Bronchial epithelial cell (primary cell): ENCODE results near the gene CDKN2B. TPM values are rescaled to one million over a fixed set of nuclear protein-coding genes. Genes with fewer than 3 reads are reported as not detected.

Experiments used
- DNase-seq: peaks from one replicate; pipeline ENCODE4 v3.0.0-alpha.2; 2010; ENCODE audit warnings: low read depth
- FAIRE-seq: peaks from 2 replicates; lab custom pipeline; 2011; peaks lifted over from hg19 to GRCh38; lab: Jason Lieb, UNC
- H3K27me3 ChIP-seq: 2 replicates; pipeline ENCODE4 v1.5.1; 2011; ENCODE audit warnings: low read length; ENCODE audit not compliant: control insufficient read depth, insufficient read depth
- H3K36me3 ChIP-seq: 2 replicates; pipeline ENCODE4 v1.5.1; 2011; ENCODE audit warnings: low read length; ENCODE audit not compliant: control insufficient read depth, insufficient read depth
- H3K4me3 ChIP-seq: 2 replicates; pipeline ENCODE4 v1.5.1; 2011; ENCODE audit warnings: mild to moderate bottlenecking, low read depth, low read length, control low read depth
- total RNA-seq: library from RNA; depleted of rRNA; stranded (reverse); fragments of >200 nt; gene quantifications from 2 replicates; pipeline ENCODE4 v1.2.1, GENCODE V29; 2014
- TF ChIP-seq, protein P1 (sequence below): IDR thresholded peaks from 2 replicates; pipeline ENCODE4 v1.5.1; 2011; ENCODE audit warnings: mild to moderate bottlenecking, moderate library complexity, low read length, control low read depth, inconsistent platforms; ENCODE audit not compliant: insufficient read depth, severe bottlenecking

CDKN2B gene
- total RNA-seq, 1 donor from 2014 or later, result 29.2 TPM

DNA sequence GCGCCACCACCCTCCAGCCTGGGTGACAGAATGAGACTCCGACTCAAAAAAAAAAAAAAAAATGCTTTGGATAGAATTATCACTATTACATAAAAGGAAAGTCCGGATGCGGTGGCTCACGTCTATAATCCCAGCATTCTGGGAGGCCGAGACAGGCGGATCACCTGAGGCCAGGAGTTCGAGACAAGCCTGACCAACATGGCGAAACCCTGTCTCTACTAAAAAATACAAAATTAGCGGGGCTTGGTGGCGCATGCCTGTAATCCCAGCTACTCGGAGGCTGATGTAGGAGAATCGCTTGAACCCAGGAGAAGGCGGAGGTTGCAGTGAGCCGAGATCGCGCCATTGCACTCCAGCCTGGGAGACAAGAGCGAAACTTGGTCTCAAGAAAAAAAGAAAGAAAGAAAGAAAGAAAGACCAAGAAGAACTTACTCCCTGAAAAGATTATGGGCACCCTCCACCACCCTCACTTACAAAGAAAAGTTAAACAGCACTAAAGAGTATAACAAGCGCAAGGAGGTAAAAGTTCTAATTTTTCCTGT, 32.7 kb downstream of the CDKN2B start:
- Histone ChIP-seq H3K27me3 (peaks cover 15% of the 10 kb centered on the region), H3K4me3 (no peak overlapping the region), H3K36me3 (no peaks in the 10 kb centered on the region)
- no peak for DNase-seq
- FAIRE-seq, result no peak
- TF ChIP-seq, protein P1, sequence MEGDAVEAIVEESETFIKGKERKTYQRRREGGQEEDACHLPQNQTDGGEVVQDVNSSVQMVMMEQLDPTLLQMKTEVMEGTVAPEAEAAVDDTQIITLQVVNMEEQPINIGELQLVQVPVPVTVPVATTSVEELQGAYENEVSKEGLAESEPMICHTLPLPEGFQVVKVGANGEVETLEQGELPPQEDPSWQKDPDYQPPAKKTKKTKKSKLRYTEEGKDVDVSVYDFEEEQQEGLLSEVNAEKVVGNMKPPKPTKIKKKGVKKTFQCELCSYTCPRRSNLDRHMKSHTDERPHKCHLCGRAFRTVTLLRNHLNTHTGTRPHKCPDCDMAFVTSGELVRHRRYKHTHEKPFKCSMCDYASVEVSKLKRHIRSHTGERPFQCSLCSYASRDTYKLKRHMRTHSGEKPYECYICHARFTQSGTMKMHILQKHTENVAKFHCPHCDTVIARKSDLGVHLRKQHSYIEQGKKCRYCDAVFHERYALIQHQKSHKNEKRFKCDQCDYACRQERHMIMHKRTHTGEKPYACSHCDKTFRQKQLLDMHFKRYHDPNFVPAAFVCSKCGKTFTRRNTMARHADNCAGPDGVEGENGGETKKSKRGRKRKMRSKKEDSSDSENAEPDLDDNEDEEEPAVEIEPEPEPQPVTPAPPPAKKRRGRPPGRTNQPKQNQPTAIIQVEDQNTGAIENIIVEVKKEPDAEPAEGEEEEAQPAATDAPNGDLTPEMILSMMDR, result no peak

DNA sequence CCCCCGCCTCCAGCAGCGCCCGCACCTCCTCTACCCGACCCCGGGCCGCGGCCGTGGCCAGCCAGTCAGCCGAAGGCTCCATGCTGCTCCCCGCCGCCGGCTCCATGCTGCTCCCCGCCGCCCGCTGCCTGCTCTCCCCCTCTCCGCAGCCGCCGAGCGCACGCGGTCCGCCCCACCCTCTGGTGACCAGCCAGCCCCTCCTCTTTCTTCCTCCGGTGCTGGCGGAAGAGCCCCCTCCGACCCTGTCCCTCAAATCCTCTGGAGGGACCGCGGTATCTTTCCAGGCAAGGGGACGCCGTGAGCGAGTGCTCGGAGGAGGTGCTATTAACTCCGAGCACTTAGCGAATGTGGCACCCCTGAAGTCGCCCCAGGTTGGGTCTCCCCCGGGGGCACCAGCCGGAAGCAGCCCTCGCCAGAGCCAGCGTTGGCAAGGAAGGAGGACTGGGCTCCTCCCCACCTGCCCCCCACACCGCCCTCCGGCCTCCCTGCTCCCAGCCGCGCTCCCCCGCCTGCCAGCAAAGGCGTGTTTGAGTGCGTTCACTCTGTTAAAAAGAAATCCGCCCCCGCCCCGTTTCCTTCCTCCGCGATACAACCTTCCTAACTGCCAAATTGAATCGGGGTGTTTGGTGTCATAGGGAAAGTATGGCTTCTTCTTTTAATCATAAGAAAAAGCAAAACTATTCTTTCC, 34.2 kb downstream of the CDKN2B start:
- peaks cover 23% of the 10 kb centered on the region for H3K27me3 ChIP-seq
- FAIRE-seq, result no peak
- peak; percentile 56 for DNase-seq
- H3K4me3 ChIP-seq, result peak overlapping the region; percentile 57
- TF ChIP-seq, protein P1, result no peak
- H3K36me3 ChIP-seq, result no peaks in the 10 kb centered on the region

DNA sequence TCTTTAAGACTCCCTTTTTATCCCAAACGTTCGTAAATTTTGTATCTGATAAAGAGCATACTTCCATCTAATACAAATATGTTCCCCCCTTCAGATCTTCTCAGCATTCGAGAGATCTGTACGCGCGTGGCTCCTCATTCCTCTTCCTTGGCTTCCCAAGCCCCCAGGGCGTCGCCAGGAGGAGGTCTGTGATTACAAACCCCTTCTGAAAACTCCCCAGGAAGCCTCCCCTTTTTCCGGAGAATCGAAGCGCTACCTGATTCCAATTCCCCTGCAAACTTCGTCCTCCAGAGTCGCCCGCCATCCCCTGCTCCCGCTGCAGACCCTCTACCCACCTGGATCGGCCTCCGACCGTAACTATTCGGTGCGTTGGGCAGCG, 34.8 kb downstream of the CDKN2B start:
- TF ChIP-seq, protein P1, result no peak
- Histone ChIP-seq H3K4me3 (peak overlapping the region; percentile 57), H3K36me3 (no peaks in the 10 kb centered on the region), H3K27me3 (peaks cover 27% of the 10 kb centered on the region)
- FAIRE-seq, result no peak
- no peak for DNase-seq

DNA sequence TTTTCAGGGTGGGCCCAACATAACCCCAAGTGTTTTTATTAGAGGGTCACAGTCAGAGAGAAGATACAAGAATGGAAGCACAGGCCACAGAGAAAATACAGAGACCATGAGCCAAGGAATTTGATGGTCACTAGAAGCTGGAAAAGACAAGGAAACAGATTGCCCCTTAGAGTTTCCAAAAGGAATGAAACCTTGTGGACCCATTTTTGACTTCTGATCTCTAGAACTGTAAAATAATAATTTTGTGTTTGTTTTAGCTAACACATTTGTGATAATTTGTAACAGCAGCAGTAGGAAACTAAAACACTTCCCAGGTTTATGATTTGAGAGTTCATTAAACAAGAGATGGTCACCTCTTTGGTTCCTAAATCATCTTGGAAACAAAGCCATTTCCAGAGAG, 36.7 kb downstream of the CDKN2B start:
- FAIRE-seq, result no peak
- H3K27me3 ChIP-seq, result peaks cover 41% of the 10 kb centered on the region
- TF ChIP-seq, protein P1, result no peak

DNA sequence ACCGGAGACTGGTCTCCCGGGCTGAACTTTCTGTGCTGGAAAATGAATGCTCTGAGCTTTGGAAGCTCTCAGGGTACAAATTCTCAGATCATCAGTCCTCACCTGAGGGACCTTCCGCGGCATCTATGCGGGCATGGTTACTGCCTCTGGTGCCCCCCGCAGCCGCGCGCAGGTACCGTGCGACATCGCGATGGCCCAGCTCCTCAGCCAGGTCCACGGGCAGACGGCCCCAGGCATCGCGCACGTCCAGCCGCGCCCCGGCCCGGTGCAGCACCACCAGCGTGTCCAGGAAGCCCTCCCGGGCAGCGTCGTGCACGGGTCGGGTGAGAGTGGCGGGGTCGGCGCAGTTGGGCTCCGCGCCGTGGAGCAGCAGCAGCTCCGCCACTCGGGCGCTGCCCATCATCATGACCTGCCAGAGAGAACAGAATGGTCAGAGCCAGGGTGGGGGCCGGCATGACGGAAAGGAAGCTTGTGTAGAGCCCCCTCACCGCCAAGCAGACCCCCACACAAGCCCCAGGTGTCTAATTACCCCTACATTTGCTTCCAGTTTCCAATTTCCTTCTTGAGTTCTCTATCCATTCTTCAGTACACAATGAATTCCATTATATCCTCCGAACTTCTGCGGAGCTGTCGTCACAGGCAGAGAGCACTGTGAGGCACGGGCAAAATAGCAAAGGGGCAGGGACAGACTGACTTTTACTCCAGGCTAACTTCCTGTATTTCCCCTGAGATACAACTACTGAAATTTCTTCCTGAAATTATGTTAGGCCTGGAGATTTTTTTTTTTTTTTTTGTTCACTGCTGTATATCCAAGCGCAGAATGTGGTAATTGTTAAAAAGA, 38.1 kb downstream of the CDKN2B start:
- H3K36me3 ChIP-seq, result no peaks in the 10 kb centered on the region
- FAIRE-seq, result no peak
- no peak for DNase-seq
- TF ChIP-seq, protein P1, result no peak
- peaks cover 45% of the 10 kb centered on the region for H3K27me3 ChIP-seq
- H3K4me3 ChIP-seq, result no peak overlapping the region

More for the DNA sequence above, 36.7 kb downstream of the CDKN2B start:
- no peak overlapping the region for H3K4me3 ChIP-seq
- no peak for DNase-seq
- H3K36me3 ChIP-seq, result no peaks in the 10 kb centered on the region
